22Rv1 (cell line): Measurements from ENCODE around the gene LRRC17.

Experiments used
- ZFX ChIP-seq: fragments of 450-650 bp; IDR thresholded peaks from 2 replicates; pipeline ENCODE4 v1.6.1; 2017; ENCODE audit warnings: antibody characterized with exemption, borderline replicate concordance
- TF ChIP-seq, protein P1 (sequence below): fragments of 450-650 bp; IDR thresholded peaks from 2 replicates; pipeline ENCODE4 v1.5.1; 2017; ENCODE audit warnings: mild to moderate bottlenecking

- TF ChIP-seq, protein P1, sequence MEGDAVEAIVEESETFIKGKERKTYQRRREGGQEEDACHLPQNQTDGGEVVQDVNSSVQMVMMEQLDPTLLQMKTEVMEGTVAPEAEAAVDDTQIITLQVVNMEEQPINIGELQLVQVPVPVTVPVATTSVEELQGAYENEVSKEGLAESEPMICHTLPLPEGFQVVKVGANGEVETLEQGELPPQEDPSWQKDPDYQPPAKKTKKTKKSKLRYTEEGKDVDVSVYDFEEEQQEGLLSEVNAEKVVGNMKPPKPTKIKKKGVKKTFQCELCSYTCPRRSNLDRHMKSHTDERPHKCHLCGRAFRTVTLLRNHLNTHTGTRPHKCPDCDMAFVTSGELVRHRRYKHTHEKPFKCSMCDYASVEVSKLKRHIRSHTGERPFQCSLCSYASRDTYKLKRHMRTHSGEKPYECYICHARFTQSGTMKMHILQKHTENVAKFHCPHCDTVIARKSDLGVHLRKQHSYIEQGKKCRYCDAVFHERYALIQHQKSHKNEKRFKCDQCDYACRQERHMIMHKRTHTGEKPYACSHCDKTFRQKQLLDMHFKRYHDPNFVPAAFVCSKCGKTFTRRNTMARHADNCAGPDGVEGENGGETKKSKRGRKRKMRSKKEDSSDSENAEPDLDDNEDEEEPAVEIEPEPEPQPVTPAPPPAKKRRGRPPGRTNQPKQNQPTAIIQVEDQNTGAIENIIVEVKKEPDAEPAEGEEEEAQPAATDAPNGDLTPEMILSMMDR: no peak
- TF ChIP-seq ZFX: no peak
These were observed 78.9 kb downstream of the LRRC17 start for GRCh38 chr7:102991540-102992214.
